NOMO-1 (cell line): ENCODE results near the gene CCDC154.
A peak's percentile ranks its signal among the peaks of the same experiment; 100 is the strongest.

Experiments
- DNase-seq, 2 experiments: peaks; one replicate each; lab custom pipeline; 2025; ENCODE audit not compliant: unreplicated experiment in 2 of 2; lab: John Stamatoyannopoulos, UW

The CCDC154 gene

GRCh38 chr16:1427473-1428461 lies 16.6 kb downstream of the CCDC154 start:
- DNase-seq: peak in 1 of 2 experiments; percentile 21

- no peak for DNase-seq
These were observed 17.5 kb downstream of the CCDC154 start for GRCh38 chr16:1426734-1427471.

- no peak for DNase-seq
These were observed 18.6 kb downstream of the CCDC154 start for GRCh38 chr16:1425616-1426370.

GRCh38 chr16:1424028-1424427 lies 20.3 kb downstream of the CCDC154 start:
- no peak for DNase-seq

- no peak for DNase-seq
These were observed 22.3 kb downstream of the CCDC154 start for GRCh38 chr16:1422076-1422475.

GRCh38 chr16:1420111-1420539 lies 24.2 kb downstream of the CCDC154 start:
- DNase-seq: no peak

- DNase-seq: no peak
These were observed 27.8 kb downstream of the CCDC154 start for GRCh38 chr16:1416521-1416941.

- DNase-seq: peak; percentile 30 to 33
These were observed 29.7 kb downstream of the CCDC154 start, which contains the start of gene UNKL for GRCh38 chr16:1414532-1415260. TSS of gene UNKL (minus strand) at chr16:1414704. CDS start at chr16:1414691, 13 bp downstream.

GRCh38 chr16:1413684-1414531 lies 30.4 kb downstream of the CCDC154 start:
- peak; percentile 63 to 71 for DNase-seq

GRCh38 chr16:1412847-1413246 lies 31.5 kb downstream of the CCDC154 start:
- no peak for DNase-seq

- DNase-seq: peak; percentile 77 to 88
These were observed 36.1 kb downstream of the CCDC154 start for GRCh38 chr16:1408171-1408837.

- DNase-seq: no peak
These were observed 36.6 kb downstream of the CCDC154 start for GRCh38 chr16:1407753-1408152.

GRCh38 chr16:1403733-1404132 lies 40.6 kb downstream of the CCDC154 start:
- DNase-seq: no peak

- DNase-seq: no peak
These were observed 41.3 kb downstream of the CCDC154 start for GRCh38 chr16:1403036-1403435.

GRCh38 chr16:1401758-1402154 lies 42.6 kb downstream of the CCDC154 start:
- DNase-seq: no peak

- DNase-seq: no peak
These were observed 43.1 kb downstream of the CCDC154 start for GRCh38 chr16:1401061-1401757.

- no peak for DNase-seq
These were observed 45.4 kb downstream of the CCDC154 start for GRCh38 chr16:1398826-1399581.
